HepG2 (cell line): ENCODE measurements around the gene COPZ1. TPM values are rescaled to one million over a fixed set of nuclear protein-coding genes. Genes with fewer than 3 reads are reported as not detected.

Source experiments
- AGO1 ChIP-seq: fragments of 200-400 bp; formaldehyde crosslinking; IDR thresholded peaks from 2 replicates; pipeline ENCODE4 v1.6.1; 2017; ENCODE audit warnings: mild to moderate bottlenecking, low read depth, low read length, moderate library complexity; ENCODE audit not compliant: poor library complexity, severe bottlenecking
- BHLHE40 ChIP-seq: IDR thresholded peaks from 2 replicates; pipeline ENCODE4 v1.6.1; 2011; ENCODE audit warnings: low read length, improper control_type of control experiment
- CREM ChIP-seq, 2 experiments: sonication (generic) in 1 of 2; formaldehyde crosslinking in 1 of 2; IDR thresholded peaks; 2 replicates each; pipeline versions ENCODE4 v1.4.0 to v1.6.1; 2016 to 2020; ENCODE audit warnings: antibody characterized with exemption in 1 of 2, mild to moderate bottlenecking in 1 of 2, missing genetic modification reagents in 1 of 2
- MEIS2 ChIP-seq: sonication (generic); formaldehyde crosslinking; IDR thresholded peaks from 2 replicates; pipeline ENCODE4 v1.9.0; 2021; ENCODE audit warnings: mild to moderate bottlenecking, missing genetic modification reagents
- NR2F6 ChIP-seq, 2 experiments: IDR thresholded peaks; 2 replicates each; pipeline ENCODE4 v1.6.1; 2016; ENCODE audit warnings: antibody characterized with exemption in 1 of 2, mild to moderate bottlenecking in 1 of 2
- PITX1 ChIP-seq: sonication (generic); formaldehyde crosslinking; IDR thresholded peaks from 2 replicates; pipeline ENCODE4 v1.5.1; 2020; ENCODE audit warnings: mild to moderate bottlenecking, missing genetic modification reagents
- POGK ChIP-seq: sonication (generic); formaldehyde crosslinking; conservative IDR thresholded peaks from 2 replicates; pipeline ENCODE4 v1.8.0; 2022; ENCODE audit warnings: mild to moderate bottlenecking, moderate library complexity, missing genetic modification reagents
- RFXANK ChIP-seq: IDR thresholded peaks from 2 replicates; pipeline ENCODE4 v1.6.1; 2016
- SIN3A ChIP-seq: IDR thresholded peaks from 2 replicates; pipeline ENCODE4 v1.6.1; 2011; ENCODE audit warnings: low read depth, mild to moderate bottlenecking, control low read depth, low read length, borderline replicate concordance
- ZNF451 ChIP-seq: sonication (generic); formaldehyde crosslinking; IDR thresholded peaks from 2 replicates; pipeline ENCODE4 v1.5.0; 2020; ENCODE audit warnings: mild to moderate bottlenecking, missing genetic modification reagents
- ZNF501 ChIP-seq: sonication (generic); formaldehyde crosslinking; IDR thresholded peaks from 2 replicates; pipeline ENCODE4 v1.5.1; 2020; ENCODE audit warnings: mild to moderate bottlenecking, moderate library complexity, missing genetic modification reagents
- ZNF737 ChIP-seq: sonication (generic); formaldehyde crosslinking; IDR thresholded peaks from 2 replicates; pipeline ENCODE4 v1.5.0; 2020; ENCODE audit warnings: missing genetic modification reagents, mild to moderate bottlenecking, borderline replicate concordance
- ZNF800 ChIP-seq: sonication (generic); formaldehyde crosslinking; IDR thresholded peaks from 2 replicates; pipeline ENCODE4 v1.4.0; 2020; ENCODE audit warnings: missing genetic modification reagents
- polyA plus RNA-seq, 8 experiments: library from polyadenylated mRNA; depleted of rRNA in 3 of 8; stranded (reverse) in 7 of 8; unstranded in 1 of 8; fragments of >200 nt; fragmentation: Illumina TruSeq in 4 of 8; extraction: Trizol in 4 of 8; gene quantifications; 2 replicates each; pipeline versions ENCODE4 v1.2.1 to v1.2.3, GENCODE V29; 2011 to 2016; ENCODE audit warnings: low read depth in 4 of 8, missing spikeins in 1 of 8, mixed read lengths in 1 of 8; ENCODE audit not compliant: insufficient read depth in 1 of 8
- total RNA-seq, 5 experiments: library from RNA; depleted of rRNA; stranded (reverse); fragments of >200 nt; fragmentation: Illumina TruSeq; extraction: Trizol; gene quantifications; 2 replicates each; pipeline ENCODE4 v1.2.3, GENCODE V29; 2016; ENCODE audit warnings: low read depth in 1 of 5
- TF ChIP-seq, protein P1 (sequence below): sonication (generic); formaldehyde crosslinking; IDR thresholded peaks from 2 replicates; pipeline ENCODE4 v1.8.0; 2022; ENCODE audit warnings: missing genetic modification reagents, mild to moderate bottlenecking, moderate library complexity, borderline replicate concordance

COPZ1 gene
- total and polyA plus RNA-seq, 2 of the 13 experiments (the other 11 are each of a cell fraction or from before 2014, with no cell fraction given), result 125 to 184 TPM

DNA sequence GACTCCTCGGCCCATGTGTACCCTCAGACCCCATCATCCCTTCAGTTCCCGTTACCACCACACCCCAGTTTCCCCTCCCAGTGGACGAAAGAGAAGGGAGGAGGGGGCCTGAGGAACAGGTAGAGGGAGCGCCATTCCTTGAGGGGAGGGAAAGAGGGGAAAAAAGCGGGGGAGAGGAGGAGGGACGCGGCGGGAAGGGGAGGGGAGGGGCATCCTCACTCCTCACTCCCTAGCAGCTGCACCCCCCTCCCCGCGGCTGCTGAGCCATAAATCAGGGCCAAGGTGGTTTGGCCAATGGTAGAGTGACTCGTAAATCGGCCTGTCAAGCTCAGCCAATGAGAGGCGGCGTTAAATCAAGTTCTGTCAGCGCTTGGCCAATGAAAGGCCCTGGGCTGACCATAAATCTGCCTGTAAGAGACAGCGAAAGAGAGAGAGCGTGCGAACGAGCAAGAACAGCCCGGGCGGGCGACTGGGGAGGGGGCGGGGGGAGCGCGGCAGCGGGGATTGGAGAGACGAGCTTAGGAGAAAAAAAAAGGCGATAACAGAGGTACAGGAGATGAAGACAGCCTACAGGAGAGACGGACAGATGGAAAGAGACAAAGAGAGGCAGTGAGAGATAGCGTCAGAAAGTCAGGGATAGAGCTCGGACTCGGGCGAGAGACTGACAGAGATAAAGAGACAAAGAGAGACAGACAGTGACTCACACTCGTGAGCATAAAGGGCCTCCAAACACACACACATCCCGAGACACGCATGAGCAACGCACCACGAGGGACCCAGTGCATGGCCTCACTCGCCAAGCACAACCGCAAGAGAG, 34.2 kb downstream of the COPZ1 start (continued):
- TF ChIP-seq ZNF451 (CRISPR knock-in tag), result no peak
- 0 out of 2 replicates have a peak, but pooled peaks have one; percentile 16 for TF ChIP-seq POGK (CRISPR knock-in tag)
- no peak for TF ChIP-seq ZNF800
- TF ChIP-seq, protein P1, sequence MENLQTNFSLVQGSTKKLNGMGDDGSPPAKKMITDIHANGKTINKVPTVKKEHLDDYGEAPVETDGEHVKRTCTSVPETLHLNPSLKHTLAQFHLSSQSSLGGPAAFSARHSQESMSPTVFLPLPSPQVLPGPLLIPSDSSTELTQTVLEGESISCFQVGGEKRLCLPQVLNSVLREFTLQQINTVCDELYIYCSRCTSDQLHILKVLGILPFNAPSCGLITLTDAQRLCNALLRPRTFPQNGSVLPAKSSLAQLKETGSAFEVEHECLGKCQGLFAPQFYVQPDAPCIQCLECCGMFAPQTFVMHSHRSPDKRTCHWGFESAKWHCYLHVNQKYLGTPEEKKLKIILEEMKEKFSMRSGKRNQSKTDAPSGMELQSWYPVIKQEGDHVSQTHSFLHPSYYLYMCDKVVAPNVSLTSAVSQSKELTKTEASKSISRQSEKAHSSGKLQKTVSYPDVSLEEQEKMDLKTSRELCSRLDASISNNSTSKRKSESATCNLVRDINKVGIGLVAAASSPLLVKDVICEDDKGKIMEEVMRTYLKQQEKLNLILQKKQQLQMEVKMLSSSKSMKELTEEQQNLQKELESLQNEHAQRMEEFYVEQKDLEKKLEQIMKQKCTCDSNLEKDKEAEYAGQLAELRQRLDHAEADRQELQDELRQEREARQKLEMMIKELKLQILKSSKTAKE (CRISPR knock-in tag), result 0 out of 2 replicates have a peak, but pooled peaks have one; percentile 5
- TF ChIP-seq ZNF737 (CRISPR knock-in tag), result 0 out of 2 replicates have a peak, but pooled peaks have one; percentile 30
- peak; percentile 78; the same call in 1 of the 2 replicates for TF ChIP-seq SIN3A
- peak; percentile 51 for TF ChIP-seq ZNF501 (CRISPR knock-in tag)
- TF ChIP-seq BHLHE40, result peak; percentile 65
- peak; percentile 98 for TF ChIP-seq MEIS2
- TF ChIP-seq CREM (IDR thresholded peaks at IDR 0.05), result peak; percentile 63
- TF ChIP-seq CREM (CRISPR knock-in tag; IDR thresholded peaks at IDR 0.05), result no peak
- TF ChIP-seq AGO1, result no peak
- no peak for TF ChIP-seq NR2F6 (IDR thresholded peaks at IDR 0.05)
- 0 out of 2 replicates have a peak, but pooled peaks have one; percentile 7 for TF ChIP-seq NR2F6 (CRISPR knock-in tag; IDR thresholded peaks at IDR 0.05)
- peak; percentile 91; the same call in 1 of the 2 replicates for TF ChIP-seq RFXANK (CRISPR knock-in tag)
- peak; percentile 38; the same call in 1 of the 2 replicates for TF ChIP-seq PITX1 (CRISPR knock-in tag)
